CD4-positive, alpha-beta T cell (primary cell): ENCODE results near the gene RANBP2. TPM values are rescaled to one million over a fixed set of nuclear protein-coding genes. Genes with fewer than 3 reads are reported as not detected.

ENCODE experiments used
- ATAC-seq: fragments of 200-7000 bp; cut with Tn5 transposase; one replicate; pipeline ENCODE4 v1.10.0; 2022; ENCODE audit warnings: mild to moderate bottlenecking; ENCODE audit not compliant: poor library complexity
- CTCF ChIA-PET: fragments of 350-600 bp; sonication (Branson Sonifier 250); formaldehyde crosslinking; loops from one replicate; lab custom pipeline; 2021; ENCODE audit warnings: antibody characterized with exemption, inconsistent platforms; lab: Charles Lee
- POLR2A ChIA-PET: fragments of 350-600 bp; sonication (Branson Sonifier 250); formaldehyde crosslinking; loops from one replicate; lab custom pipeline; 2021; ENCODE audit warnings: antibody characterized with exemption, inconsistent platforms; lab: Charles Lee
- DNase-seq, 14 experiments: peaks; one replicate each; pipeline ENCODE4 v3.0.0-alpha.2; 2013 to 2020; ENCODE audit warnings: mixed read lengths in 2 of 14
- H3K27ac ChIP-seq, 2 donors: one replicate each; pipeline versions ENCODE4 v1.5.1 to v1.7.0; 2013; ENCODE audit warnings: low read length in 2 of 2, low read depth in 1 of 2, mild to moderate bottlenecking in 1 of 2
- H3K27me3 ChIP-seq, 2 experiments: 1 replicate in 1 of 2; 2 replicates in 1 of 2; pipeline versions ENCODE4 v1.6.1 to v1.7.0; 2013; ENCODE audit warnings: low read length in 2 of 2, control low read depth in 1 of 2, mild to moderate bottlenecking in 1 of 2, moderate library complexity in 1 of 2; ENCODE audit not compliant: insufficient read depth in 2 of 2, control insufficient read depth in 1 of 2
- H3K36me3 ChIP-seq: one replicate; pipeline ENCODE4 v1.6.1; 2013; ENCODE audit warnings: low read length, control low read depth; ENCODE audit not compliant: insufficient read depth
- H3K4me1 ChIP-seq: one replicate; pipeline ENCODE4 v1.6.1; 2013; ENCODE audit warnings: low read length, control low read depth; ENCODE audit not compliant: insufficient read depth
- H3K4me3 ChIP-seq: one replicate; pipeline ENCODE4 v1.5.1; 2013; ENCODE audit warnings: mild to moderate bottlenecking, low read length, moderate library complexity
- H3K9me3 ChIP-seq, 2 experiments: 1 replicate in 1 of 2; 2 replicates in 1 of 2; pipeline versions ENCODE4 v1.6.1 to v1.7.0; 2013; ENCODE audit warnings: low read length in 2 of 2, mild to moderate bottlenecking in 2 of 2, control low read depth in 1 of 2, moderate library complexity in 1 of 2; ENCODE audit not compliant: control insufficient read depth in 1 of 2, insufficient read depth in 1 of 2
- H3K27ac Mint-ChIP-seq: one replicate; pipeline ENCODE4 v1.8.0; 2020; ENCODE audit warnings: mixed read lengths
- H3K27me3 Mint-ChIP-seq: one replicate; pipeline ENCODE4 v1.8.0; 2021; ENCODE audit warnings: mixed read lengths
- H3K36me3 Mint-ChIP-seq: one replicate; pipeline ENCODE4 v1.8.0; 2021; ENCODE audit warnings: low read depth, mixed read lengths
- H3K4me1 Mint-ChIP-seq: one replicate; pipeline ENCODE4 v1.8.0; 2021; ENCODE audit warnings: low read depth, mixed read lengths
- H3K4me3 Mint-ChIP-seq: one replicate; pipeline ENCODE4 v1.8.0; 2020; ENCODE audit warnings: mild to moderate bottlenecking, mixed read lengths
- H3K9me3 Mint-ChIP-seq: one replicate; pipeline ENCODE4 v1.8.0; 2020; ENCODE audit warnings: mixed read lengths
- CTCF ChIP-seq: fragments of 200-600 bp; IDR thresholded peaks from one replicate; pipeline ENCODE4 v1.8.0; 2022; ENCODE audit warnings: antibody characterized with exemption, mild to moderate bottlenecking
- intact Hi-C, 2 experiments: fragments of 100-400 bp; cut with DNase I in 1 of 2; cut with micrococcal nuclease in 1 of 2; formaldehyde crosslinking; loops; one replicate each; pipeline versions ENCODE4 v1.15.1 to v1.9.0; 2023 to 2025; cut with DNase I, micrococcal nuclease
- total RNA-seq, 174 experiments: library from RNA in 2 of 174; stranded (reverse) in 2 of 174; gene quantifications; one replicate each; pipeline ENCODE4 v1.2.3 and lab custom pipeline; 2021 to 2026

Gene RANBP2
- total RNA-seq, 2 experiments from 2014 or later = 182 to 186 TPM

- Mint-ChIP-seq H3K4me1 (no peaks in the 10 kb centered on the region), H3K27ac (no peak overlapping the region), H3K36me3 (peaks cover 79% of the 10 kb centered on the region), H3K4me3 (no peak overlapping the region), H3K9me3 (peaks cover 6% of the 10 kb centered on the region), H3K27me3 (no peaks in the 10 kb centered on the region)
- H3K36me3 ChIP-seq = peaks cover 20% of the 10 kb centered on the region
- no peaks in the 10 kb centered on the region for H3K4me1 ChIP-seq
- H3K27me3 ChIP-seq = no peaks in the 10 kb centered on the region
- peaks cover 5 to 12% of the 10 kb centered on the region in 2 experiments for H3K9me3 ChIP-seq
- no peak overlapping the region for H3K4me3 ChIP-seq
- no peak for TF ChIP-seq CTCF
- ChIA-PET POLR2A (interaction anchor here (0.6 kb wide), 1 partner anchor 756 kb away, joined by 3 read pairs; no protein-coding TSS in a partner anchor), CTCF (no interaction called here)
- ATAC-seq (no peak), DNase-seq (no peak)
- intact Hi-C loops = no loop called here
- no peak overlapping the region for H3K27ac ChIP-seq
Observed at GRCh38 chr2:108813732-108814131, 94.5 kb downstream of the RANBP2 start.

DNA sequence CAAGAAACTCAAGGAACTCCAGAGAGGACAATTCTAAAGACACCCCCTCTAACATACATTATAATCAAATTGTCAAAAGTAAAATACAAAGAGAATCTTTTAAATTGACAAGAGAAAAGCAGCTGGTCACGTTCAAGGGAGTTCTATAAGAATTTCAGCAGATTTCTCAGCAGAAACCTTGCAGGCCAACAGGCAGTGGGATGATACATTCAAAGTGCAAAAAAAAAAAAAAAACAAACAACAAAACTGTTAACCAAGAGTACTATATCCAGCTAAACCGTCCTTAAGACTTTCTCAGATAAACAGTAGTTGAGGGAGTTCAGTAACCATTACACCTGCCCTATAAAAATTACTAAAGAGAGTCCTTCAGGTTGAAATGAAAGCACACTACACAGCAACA, 101.2 kb downstream of the RANBP2 start:
- peaks cover 2% of the 10 kb centered on the region for H3K9me3 Mint-ChIP-seq
- peaks cover 22% of the 10 kb centered on the region for H3K36me3 ChIP-seq
- TF ChIP-seq CTCF = no peak
- H3K27ac Mint-ChIP-seq = no peak overlapping the region
- ChIA-PET CTCF (interaction anchor here (0.6 kb wide), 1 partner anchor 11 kb away, joined by 3 read pairs; no protein-coding TSS in a partner anchor), POLR2A (interaction anchor here (0.6 kb wide), 1 partner anchor 225 kb away, joined by 3 read pairs; no protein-coding TSS in a partner anchor)
- H3K27me3 ChIP-seq = no peaks in the 10 kb centered on the region
- H3K9me3 ChIP-seq = peaks cover 3 to 11% of the 10 kb centered on the region in 2 experiments
- H3K4me3 Mint-ChIP-seq = no peak overlapping the region
- H3K27ac ChIP-seq = no peak overlapping the region
- H3K27me3 Mint-ChIP-seq = no peaks in the 10 kb centered on the region
- no peaks in the 10 kb centered on the region for H3K4me1 ChIP-seq
- intact Hi-C loops = no loop called here
- no peaks in the 10 kb centered on the region for H3K4me1 Mint-ChIP-seq
- no peak overlapping the region for H3K4me3 ChIP-seq
- no peak for ATAC-seq
- DNase-seq = no peak
- H3K36me3 Mint-ChIP-seq = peaks cover 60% of the 10 kb centered on the region

- Mint-ChIP-seq H3K4me3 (no peak overlapping the region), H3K27ac (no peak overlapping the region), H3K27me3 (no peaks in the 10 kb centered on the region), H3K9me3 (peaks cover 2% of the 10 kb centered on the region), H3K4me1 (no peaks in the 10 kb centered on the region), H3K36me3 (peaks cover 43% of the 10 kb centered on the region)
- Histone ChIP-seq H3K4me3 (no peak overlapping the region), H3K27ac (no peak overlapping the region), H3K9me3 (peaks cover 3 to 11% of the 10 kb centered on the region in 2 experiments), H3K27me3 (no peaks in the 10 kb centered on the region), H3K4me1 (no peaks in the 10 kb centered on the region), H3K36me3 (peaks cover 6% of the 10 kb centered on the region)
- no peak for DNase-seq
- no peak for TF ChIP-seq CTCF
- CTCF ChIA-PET = no interaction called here
- intact Hi-C loops = no loop called here
- POLR2A ChIA-PET = no interaction called here
- no peak for ATAC-seq
Observed at GRCh38 chr2:108823286-108823685, 104.0 kb downstream of the RANBP2 start.
